SJSA1 (cell line): ENCODE measurements around the gene CMTM3. TPM values are rescaled to one million over a fixed set of nuclear protein-coding genes. Genes with fewer than 3 reads are reported as not detected.
"Not testable (repeated sequence)": the region's sequence is repeated elsewhere in the genome, so short reads cannot be mapped to it uniquely, and the experiment has no call there.

Experiments used
- DNase-seq, 2 experiments: peaks; one replicate each; pipeline ENCODE4 v3.0.0-alpha.2; 2015 to 2020; ENCODE audit warnings: low spot score in 2 of 2, low read depth in 1 of 2
- H3K27ac ChIP-seq: fragments of 250-450 bp; sonication (Bioruptor Pico); 2 replicates; pipeline ENCODE4 v1.5.1; 2020; ENCODE audit warnings: mild to moderate bottlenecking, moderate library complexity
- H3K27me3 ChIP-seq: fragments of 250-450 bp; sonication (Bioruptor Pico); replicated peaks from 2 replicates; pipeline ENCODE4 v1.5.1; 2020; ENCODE audit warnings: mild to moderate bottlenecking, moderate library complexity
- H3K36me3 ChIP-seq: fragments of 250-450 bp; sonication (Bioruptor Pico); 2 replicates; pipeline ENCODE4 v1.5.1; 2020; ENCODE audit warnings: mild to moderate bottlenecking
- H3K4me1 ChIP-seq: fragments of 250-450 bp; sonication (Bioruptor Pico); replicated peaks from 2 replicates; pipeline ENCODE4 v1.6.1; 2021; ENCODE audit warnings: mild to moderate bottlenecking
- H3K4me3 ChIP-seq: fragments of 250-450 bp; sonication (Bioruptor Pico); 2 replicates; pipeline ENCODE4 v1.5.1; 2020; ENCODE audit warnings: mild to moderate bottlenecking
- H3K9me3 ChIP-seq: fragments of 250-450 bp; sonication (Bioruptor Pico); replicated peaks from 2 replicates; pipeline ENCODE4 v1.5.1; 2020; ENCODE audit warnings: mild to moderate bottlenecking
- total RNA-seq: library from RNA; depleted of rRNA; stranded (reverse); fragments of >200 nt; shearing (Covaris generic); gene quantifications from 2 replicates; pipeline ENCODE4 v1.2.3, GENCODE V29; 2014; rRNA removed

Gene CMTM3
- total RNA-seq, 1 experiment from 2014 or later = 18.9 TPM

- H3K9me3 ChIP-seq = no peaks in the 10 kb centered on the region
- no peak overlapping the region for H3K4me3 ChIP-seq
- H3K27me3 ChIP-seq = no peaks in the 10 kb centered on the region
- no peaks in the 10 kb centered on the region for H3K36me3 ChIP-seq
- DNase-seq = peak; percentile 66 to 77
- peak overlapping the region; percentile 41 for H3K27ac ChIP-seq
- H3K4me1 ChIP-seq = peaks cover 27% of the 10 kb centered on the region
Observed at GRCh38 chr16:66660422-66661209, 56.1 kb downstream of the CMTM3 start.

GRCh38 chr16:66661210-66661560, 56.7 kb downstream of the CMTM3 start:
- no peak for DNase-seq
- H3K4me1 ChIP-seq = peaks cover 27% of the 10 kb centered on the region
- no peak overlapping the region for H3K4me3 ChIP-seq
- no peaks in the 10 kb centered on the region for H3K9me3 ChIP-seq
- no peaks in the 10 kb centered on the region for H3K27me3 ChIP-seq
- H3K36me3 ChIP-seq = no peaks in the 10 kb centered on the region
- H3K27ac ChIP-seq = peak overlapping the region; percentile 41

- H3K27ac ChIP-seq, H3K36me3 ChIP-seq, H3K27me3 ChIP-seq, H3K4me3 ChIP-seq, H3K9me3 ChIP-seq: not testable (repeated sequence)
- peak in 1 of 2 experiments; percentile 40 for DNase-seq
- H3K4me1 ChIP-seq = peaks cover 27% of the 10 kb centered on the region
Observed at GRCh38 chr16:66661671-66662346, 57.3 kb downstream of the CMTM3 start.

- Histone ChIP-seq H3K4me3 (no peak overlapping the region), H3K36me3 (no peaks in the 10 kb centered on the region), H3K27me3 (no peaks in the 10 kb centered on the region), H3K4me1 (peaks cover 27% of the 10 kb centered on the region), H3K9me3 (no peaks in the 10 kb centered on the region), H3K27ac (no peak overlapping the region)
- DNase-seq = peak in 1 of 2 experiments; percentile 12
Observed at GRCh38 chr16:66662445-66663194, 58.1 kb downstream of the CMTM3 start.

Other genes starting within 250 kb of the CMTM3 start
- not detected in 2 replicates for gene CDH5, start 238.0 kb upstream of the CMTM3 start, total RNA-seq
- not detected in 2 replicates for gene BEAN1, start 177.4 kb upstream of the CMTM3 start, total RNA-seq
- gene TK2, start 54.6 kb upstream of the CMTM3 start, total RNA-seq = 26.2 and 28.9 TPM in 2 replicates
- 124 and 134 TPM in 2 replicates for gene CKLF, start 52.1 kb upstream of the CMTM3 start, total RNA-seq
- gene CMTM1, start 38.3 kb upstream of the CMTM3 start, total RNA-seq = 3.5 and 5.4 TPM in 2 replicates
- gene CMTM2, start 25.2 kb upstream of the CMTM3 start, total RNA-seq = 1.6 TPM in 1 of 2 replicates, not detected in the other
- gene CMTM4, start 92.0 kb downstream of the CMTM3 start, total RNA-seq = 8.9 and 14.6 TPM in 2 replicates
- 89.0 and 101 TPM in 2 replicates for gene DYNC1LI2, start 146.9 kb downstream of the CMTM3 start, total RNA-seq
- gene TERB1, start 196.9 kb downstream of the CMTM3 start, total RNA-seq = 0.05 TPM in 1 of 2 replicates, not detected in the other
- 78.8 and 80.9 TPM in 2 replicates for gene NAE1, start 226.3 kb downstream of the CMTM3 start, total RNA-seq
- not detected in 2 replicates for gene CA7, start 239.7 kb downstream of the CMTM3 start, total RNA-seq